OCI-LY3 (cell line): ENCODE measurements around the gene FAM111A.

Experiments used
- H2AFZ ChIP-seq: fragments of 200-600, 300-600 bp; shearing (Covaris generic); 2 replicates; pipeline ENCODE4 v1.6.0; 2014; ENCODE audit warnings: antibody characterized with exemption, low read depth, low read length
- H3K27ac ChIP-seq: fragments of 200-600, 300-600 bp; sonication (generic); 2 replicates; pipeline ENCODE4 v1.5.1; 2014; ENCODE audit warnings: mild to moderate bottlenecking, low read length, moderate library complexity, mixed read lengths
- H3K27me3 ChIP-seq: fragments of 200-600, 300-600 bp; sonication (generic); 2 replicates; pipeline ENCODE4 v1.6.1; 2014; ENCODE audit warnings: low read depth, low read length, mixed read lengths
- H3K36me3 ChIP-seq: fragments of 200-600, 300-600 bp; sonication (generic); replicated peaks from 2 replicates; pipeline ENCODE3; 2014; ENCODE audit warnings: low read depth, low read length, mixed read lengths
- H3K4me1 ChIP-seq: fragments of 300-600, 200-600 bp; sonication (generic); 2 replicates; pipeline ENCODE4 v1.6.1; 2014; ENCODE audit warnings: low read length, mixed read lengths
- H3K4me2 ChIP-seq: fragments of 200-600, 300-600 bp; sonication (generic); 2 replicates; pipeline ENCODE4 v1.6.1; 2014; ENCODE audit warnings: low read length, mixed read lengths
- H3K4me3 ChIP-seq: fragments of 300-600, 200-600 bp; sonication (generic); 2 replicates; pipeline ENCODE4 v1.5.1; 2014; ENCODE audit warnings: antibody characterized with exemption, mild to moderate bottlenecking, low read length, moderate library complexity
- H3K79me2 ChIP-seq: fragments of 300-600, 200-600 bp; shearing (Covaris generic); 2 replicates; pipeline ENCODE4 v1.6.1; 2014; ENCODE audit warnings: mild to moderate bottlenecking, low read length, mixed read lengths
- H3K9ac ChIP-seq: fragments of 300-600, 200-600 bp; shearing (Covaris generic); 2 replicates; pipeline ENCODE4 v1.6.0; 2014; ENCODE audit warnings: mild to moderate bottlenecking, low read length, moderate library complexity
- H3K9me3 ChIP-seq: fragments of 200-600, 300-600 bp; shearing (Covaris generic); 2 replicates; pipeline ENCODE4 v1.6.1; 2014; ENCODE audit warnings: low read length, mixed read lengths; ENCODE audit not compliant: insufficient read depth
- H4K20me1 ChIP-seq: fragments of 200-600, 300-600 bp; sonication (generic); 2 replicates; pipeline ENCODE4 v1.6.1; 2016; ENCODE audit warnings: low read length, mixed read lengths; ENCODE audit not compliant: insufficient read depth
- EZH2phosphoT487 ChIP-seq: fragments of 200-600 bp; shearing (Covaris generic); IDR thresholded peaks from 2 replicates; pipeline ENCODE4 v1.6.1; 2018; ENCODE audit warnings: antibody characterized with exemption, mixed run types, low read depth
- TF ChIP-seq, protein P1 (sequence below): fragments of 200-600, 300-600 bp; sonication (generic); IDR thresholded peaks from 2 replicates; pipeline ENCODE4 v1.5.1; 2014; ENCODE audit warnings: antibody characterized with exemption, low read length, low read depth

Gene FAM111A

DNA sequence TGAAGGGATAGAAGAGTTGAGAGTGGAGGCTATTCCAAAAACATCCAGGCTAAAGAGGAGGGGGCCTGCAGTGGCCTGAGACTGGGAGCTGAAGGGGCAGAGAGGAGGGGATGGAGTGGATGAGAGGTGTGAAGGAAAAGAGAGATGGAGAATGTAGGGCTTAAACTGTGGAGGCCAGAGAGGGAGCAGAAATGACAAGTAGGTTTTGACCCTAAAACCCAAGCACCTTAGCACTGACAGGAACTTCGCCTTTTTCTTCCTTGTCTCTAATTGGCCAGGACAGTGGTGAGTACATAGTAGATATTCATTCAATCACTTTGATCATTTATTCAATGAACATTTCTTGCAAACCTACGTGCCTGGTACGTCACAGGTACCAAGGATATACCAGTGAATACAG, 28.3 kb upstream of the FAM111A start:
- H2AFZ ChIP-seq: no peak overlapping the region
- H3K79me2 ChIP-seq: no peaks in the 10 kb centered on the region
- H3K36me3 ChIP-seq: peaks cover 20% of the 10 kb centered on the region
- no peaks in the 10 kb centered on the region for H4K20me1 ChIP-seq
- H3K9me3 ChIP-seq: peaks cover 12% of the 10 kb centered on the region
- H3K27ac ChIP-seq: no peak overlapping the region
- no peak overlapping the region for H3K9ac ChIP-seq
- no peak overlapping the region for H3K4me2 ChIP-seq
- no peak for TF ChIP-seq EZH2phosphoT487
- TF ChIP-seq, protein P1, sequence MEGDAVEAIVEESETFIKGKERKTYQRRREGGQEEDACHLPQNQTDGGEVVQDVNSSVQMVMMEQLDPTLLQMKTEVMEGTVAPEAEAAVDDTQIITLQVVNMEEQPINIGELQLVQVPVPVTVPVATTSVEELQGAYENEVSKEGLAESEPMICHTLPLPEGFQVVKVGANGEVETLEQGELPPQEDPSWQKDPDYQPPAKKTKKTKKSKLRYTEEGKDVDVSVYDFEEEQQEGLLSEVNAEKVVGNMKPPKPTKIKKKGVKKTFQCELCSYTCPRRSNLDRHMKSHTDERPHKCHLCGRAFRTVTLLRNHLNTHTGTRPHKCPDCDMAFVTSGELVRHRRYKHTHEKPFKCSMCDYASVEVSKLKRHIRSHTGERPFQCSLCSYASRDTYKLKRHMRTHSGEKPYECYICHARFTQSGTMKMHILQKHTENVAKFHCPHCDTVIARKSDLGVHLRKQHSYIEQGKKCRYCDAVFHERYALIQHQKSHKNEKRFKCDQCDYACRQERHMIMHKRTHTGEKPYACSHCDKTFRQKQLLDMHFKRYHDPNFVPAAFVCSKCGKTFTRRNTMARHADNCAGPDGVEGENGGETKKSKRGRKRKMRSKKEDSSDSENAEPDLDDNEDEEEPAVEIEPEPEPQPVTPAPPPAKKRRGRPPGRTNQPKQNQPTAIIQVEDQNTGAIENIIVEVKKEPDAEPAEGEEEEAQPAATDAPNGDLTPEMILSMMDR: no peak
- H3K27me3 ChIP-seq: no peaks in the 10 kb centered on the region
- H3K4me3 ChIP-seq: no peak overlapping the region
- no peaks in the 10 kb centered on the region for H3K4me1 ChIP-seq

DNA sequence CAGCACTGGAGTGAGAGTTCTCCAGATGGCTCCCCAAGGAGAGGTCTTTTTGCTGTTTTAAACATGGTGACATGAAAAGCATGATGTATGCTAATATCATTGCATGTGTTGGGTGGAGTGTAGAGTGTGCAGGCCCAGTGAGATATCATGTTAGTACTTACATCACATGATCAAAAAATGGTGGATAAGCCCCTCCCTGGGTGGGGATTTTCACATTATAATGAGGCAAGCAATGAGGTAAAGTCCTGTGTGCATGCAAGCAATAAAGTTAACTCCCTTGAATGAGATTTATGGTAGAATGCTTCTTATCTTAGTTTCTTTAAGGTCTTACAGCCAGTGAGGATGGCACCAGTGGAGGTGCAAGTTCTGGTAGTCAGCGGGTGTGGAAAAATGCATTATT, 27.1 kb upstream of the FAM111A start:
- H2AFZ ChIP-seq: no peak overlapping the region
- no peak overlapping the region for H3K4me3 ChIP-seq
- H3K79me2 ChIP-seq: no peaks in the 10 kb centered on the region
- H3K9me3 ChIP-seq: peaks cover 14% of the 10 kb centered on the region
- no peaks in the 10 kb centered on the region for H3K4me1 ChIP-seq
- H3K27ac ChIP-seq: no peak overlapping the region
- H3K36me3 ChIP-seq: peaks cover 22% of the 10 kb centered on the region
- TF ChIP-seq, protein P1: no peak
- H3K27me3 ChIP-seq: no peaks in the 10 kb centered on the region
- H3K4me2 ChIP-seq: no peak overlapping the region
- H3K9ac ChIP-seq: no peak overlapping the region
- H4K20me1 ChIP-seq: no peaks in the 10 kb centered on the region

DNA sequence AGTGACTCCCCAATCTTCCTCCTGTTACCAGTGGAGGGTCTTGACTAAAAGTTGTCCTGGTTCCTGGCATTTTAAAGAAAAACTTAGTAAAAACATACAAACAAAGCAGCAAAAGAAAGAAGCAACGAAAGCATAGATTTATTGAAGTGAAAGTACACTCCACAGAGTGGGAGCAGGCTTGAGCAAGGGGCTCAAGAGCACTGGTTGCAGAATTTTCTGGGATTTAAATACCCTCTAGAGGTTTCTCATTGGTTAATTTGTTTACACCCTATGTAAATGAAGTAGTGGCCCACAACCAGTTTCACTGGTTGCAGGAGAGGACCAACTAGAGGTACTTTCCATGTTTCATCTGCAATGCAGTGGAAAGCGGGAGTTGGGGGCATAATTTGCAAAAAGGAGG, 24.9 kb upstream of the FAM111A start:
- no peaks in the 10 kb centered on the region for H3K4me1 ChIP-seq
- TF ChIP-seq, protein P1: no peak
- TF ChIP-seq EZH2phosphoT487: no peak
- no peak overlapping the region for H3K4me2 ChIP-seq
- no peak overlapping the region for H3K4me3 ChIP-seq
- no peak overlapping the region for H3K27ac ChIP-seq
- H3K79me2 ChIP-seq: no peaks in the 10 kb centered on the region
- no peak overlapping the region for H2AFZ ChIP-seq
- H3K27me3 ChIP-seq: no peaks in the 10 kb centered on the region
- H4K20me1 ChIP-seq: no peaks in the 10 kb centered on the region
- H3K36me3 ChIP-seq: peaks cover 22% of the 10 kb centered on the region
- H3K9ac ChIP-seq: no peak overlapping the region
- peaks cover 14% of the 10 kb centered on the region for H3K9me3 ChIP-seq

DNA sequence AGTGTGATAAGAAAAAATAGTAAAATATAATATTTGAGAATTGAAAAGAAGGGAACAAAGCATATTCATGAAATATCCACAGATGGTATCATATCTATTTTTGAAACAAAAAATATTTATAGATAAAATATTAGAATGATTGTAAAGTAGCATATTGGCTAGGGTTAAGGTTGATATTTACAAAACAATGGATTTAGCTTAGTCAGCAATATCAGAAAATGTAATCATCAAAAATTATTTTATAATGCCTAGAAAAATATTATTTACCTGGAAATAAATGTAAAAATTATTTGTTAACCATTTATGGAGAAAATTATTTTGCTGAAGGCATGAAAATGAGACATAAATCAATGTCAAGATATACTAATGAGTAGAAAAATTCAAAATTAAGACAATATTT, 22.8 kb upstream of the FAM111A start:
- TF ChIP-seq, protein P1: no peak
- TF ChIP-seq EZH2phosphoT487: no peak
- Histone ChIP-seq H3K9me3 (peaks cover 14% of the 10 kb centered on the region), H3K9ac (no peak overlapping the region), H4K20me1 (no peaks in the 10 kb centered on the region), H3K27me3 (no peaks in the 10 kb centered on the region), H3K36me3 (peaks cover 29% of the 10 kb centered on the region), H3K4me3 (no peak overlapping the region), H3K27ac (no peak overlapping the region), H2AFZ (no peak overlapping the region), H3K4me2 (no peak overlapping the region), H3K4me1 (no peaks in the 10 kb centered on the region), H3K79me2 (no peaks in the 10 kb centered on the region)
